Lower leg skin (tissue), 4 donors: ENCODE data around the gene CLCN3. TPM values are rescaled to one million over a fixed set of nuclear protein-coding genes. Genes with fewer than 3 reads are reported as not detected.

Experiments used
- DNase-seq, 2 donors: peaks; one replicate each; pipeline ENCODE4 v3.0.0-alpha.2; 2019; ENCODE audit warnings: low spot score in 2 of 2
- H3K4me3 ChIP-seq: fragments of 200-600 bp; sonication (generic); 2 replicates; pipeline ENCODE4 v1.5.1; 2017; ENCODE audit warnings: mild to moderate bottlenecking, low read depth; ENCODE audit not compliant: poor library complexity, severe bottlenecking
- POLR2A ChIP-seq, 2 donors: fragments of 450-650 bp; IDR thresholded peaks; one replicate each; pipeline ENCODE4 v1.6.1; 2016 to 2017; ENCODE audit warnings: antibody characterized with exemption in 2 of 2, mild to moderate bottlenecking in 1 of 2, moderate library complexity in 1 of 2
- WGBS, 2 donors: methylation state at CpG; one replicate each; pipeline ENCODE4 v1.1.5; 2018; 5-methylcytosine and 5-hydroxymethylcytosine counted together
- intact Hi-C: fragments of 100-400 bp; cut with DNase I; formaldehyde crosslinking; loops from one replicate; pipeline ENCODE4 v1.15.0; 2023; ENCODE audit warnings: low total_unique reads
- total RNA-seq, 4 donors: library from RNA; depleted of rRNA; stranded (reverse); fragments of >200 nt; gene quantifications; one replicate each; pipeline ENCODE4 v1.1.0, GENCODE V29; 2016
- TF ChIP-seq, protein P1 (sequence below), 3 donors: fragments of 450-650 bp; IDR thresholded peaks; one replicate each; pipeline ENCODE4 v1.5.1; 2016; ENCODE audit warnings: antibody characterized with exemption in 3 of 3, mild to moderate bottlenecking in 3 of 3, moderate library complexity in 2 of 3

Gene CLCN3
- total RNA-seq, 4 donors from 2014 or later = 32.8 to 75.4 (median 57.8) TPM

DNA sequence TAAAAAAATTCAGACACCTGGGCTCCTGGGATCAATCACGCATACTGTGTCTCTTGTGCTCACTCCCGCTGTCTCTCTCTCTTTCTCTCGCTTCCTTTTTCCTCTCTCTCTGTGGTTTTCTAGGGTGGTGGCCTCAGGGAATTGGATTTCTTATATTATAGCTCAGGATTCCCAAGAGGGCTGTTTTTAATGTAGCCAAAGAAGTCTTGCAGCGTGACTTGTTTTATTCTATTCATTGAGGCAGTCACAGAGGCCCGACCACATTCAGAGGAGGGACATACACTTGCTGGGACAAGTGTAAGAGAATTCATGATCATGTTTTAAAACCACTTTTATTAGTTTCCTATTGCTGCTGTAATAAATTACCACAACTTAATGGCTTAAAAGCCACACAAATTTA, 78.0 kb downstream of the CLCN3 start:
- no peak overlapping the region for H3K4me3 ChIP-seq
- no peak for TF ChIP-seq POLR2A (IDR thresholded peaks at IDR 0.05)
- TF ChIP-seq, protein P1, sequence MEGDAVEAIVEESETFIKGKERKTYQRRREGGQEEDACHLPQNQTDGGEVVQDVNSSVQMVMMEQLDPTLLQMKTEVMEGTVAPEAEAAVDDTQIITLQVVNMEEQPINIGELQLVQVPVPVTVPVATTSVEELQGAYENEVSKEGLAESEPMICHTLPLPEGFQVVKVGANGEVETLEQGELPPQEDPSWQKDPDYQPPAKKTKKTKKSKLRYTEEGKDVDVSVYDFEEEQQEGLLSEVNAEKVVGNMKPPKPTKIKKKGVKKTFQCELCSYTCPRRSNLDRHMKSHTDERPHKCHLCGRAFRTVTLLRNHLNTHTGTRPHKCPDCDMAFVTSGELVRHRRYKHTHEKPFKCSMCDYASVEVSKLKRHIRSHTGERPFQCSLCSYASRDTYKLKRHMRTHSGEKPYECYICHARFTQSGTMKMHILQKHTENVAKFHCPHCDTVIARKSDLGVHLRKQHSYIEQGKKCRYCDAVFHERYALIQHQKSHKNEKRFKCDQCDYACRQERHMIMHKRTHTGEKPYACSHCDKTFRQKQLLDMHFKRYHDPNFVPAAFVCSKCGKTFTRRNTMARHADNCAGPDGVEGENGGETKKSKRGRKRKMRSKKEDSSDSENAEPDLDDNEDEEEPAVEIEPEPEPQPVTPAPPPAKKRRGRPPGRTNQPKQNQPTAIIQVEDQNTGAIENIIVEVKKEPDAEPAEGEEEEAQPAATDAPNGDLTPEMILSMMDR (IDR thresholded peaks at IDR 0.05) = no peak
- no peak for DNase-seq
- intact Hi-C loops = no loop called here
- 86 to 91% methylated on average over 5 of the region's 5 CpGs for WGBS, 2 donors

DNA sequence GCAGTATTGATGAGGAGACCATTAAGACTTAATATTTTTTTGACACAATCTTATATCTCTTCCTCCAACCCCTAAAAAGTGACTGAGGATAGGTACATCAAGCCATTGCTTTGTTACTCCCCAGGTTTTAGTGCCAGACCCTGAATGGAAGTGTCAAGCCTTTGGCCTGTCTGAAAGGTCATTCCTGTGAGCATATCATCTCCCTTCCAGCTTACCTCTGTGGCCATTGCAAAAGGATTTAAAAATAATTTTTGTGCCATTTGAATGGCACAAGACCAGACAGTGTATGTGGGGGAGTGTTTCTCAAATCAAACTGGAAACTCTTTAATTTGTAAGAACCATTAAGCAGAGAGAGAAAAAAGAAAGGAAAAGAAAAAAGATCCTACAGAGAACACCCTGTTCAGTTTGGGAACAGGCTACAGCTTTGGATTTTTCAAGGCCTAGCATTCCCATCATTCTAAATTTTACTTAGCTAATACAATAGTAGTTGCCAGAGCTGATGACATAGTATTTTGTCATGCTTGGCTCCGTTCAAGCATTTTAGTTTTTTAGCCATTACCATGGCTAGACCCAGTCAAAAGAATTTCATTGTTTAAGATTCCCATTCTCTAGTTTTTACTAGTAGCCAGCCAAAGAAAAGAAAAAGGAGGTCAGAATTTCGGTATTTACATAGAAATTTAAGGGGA, 87.7 kb downstream of the CLCN3 start:
- intact Hi-C loops = no loop called here
- no peak overlapping the region for H3K4me3 ChIP-seq
- DNase-seq = no peak
- 76 to 82% methylated on average over 2 of the region's 2 CpGs for WGBS, 2 donors
- TF ChIP-seq POLR2A (IDR thresholded peaks at IDR 0.05) = no peak
- TF ChIP-seq, protein P1 (IDR thresholded peaks at IDR 0.05) = no peak

DNA sequence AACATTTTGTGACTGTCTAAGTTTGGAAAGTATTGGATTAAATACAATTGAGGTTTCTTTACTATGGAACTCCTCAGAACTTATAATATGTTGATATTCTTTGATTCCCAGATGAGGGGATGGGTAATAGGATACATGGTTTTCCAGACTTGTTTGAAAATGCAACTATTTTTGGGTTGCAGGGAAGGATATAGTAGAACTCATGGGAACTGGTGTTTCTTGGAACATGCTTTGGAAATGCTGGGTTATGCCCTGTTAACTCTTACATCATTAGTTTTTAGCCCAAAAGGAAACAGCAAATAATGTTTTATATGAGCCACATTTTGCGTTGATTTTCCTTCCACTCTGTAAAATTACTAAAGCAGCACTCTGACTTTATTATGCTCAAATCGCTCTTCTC, 95.4 kb downstream of the CLCN3 start:
- intact Hi-C loops = no loop called here
- no peak overlapping the region for H3K4me3 ChIP-seq
- TF ChIP-seq POLR2A (IDR thresholded peaks at IDR 0.05) = no peak
- TF ChIP-seq, protein P1 (IDR thresholded peaks at IDR 0.05) = no peak
- 87 to 88% methylated on average over 2 of the region's 2 CpGs for WGBS, 2 donors
- DNase-seq = no peak

DNA sequence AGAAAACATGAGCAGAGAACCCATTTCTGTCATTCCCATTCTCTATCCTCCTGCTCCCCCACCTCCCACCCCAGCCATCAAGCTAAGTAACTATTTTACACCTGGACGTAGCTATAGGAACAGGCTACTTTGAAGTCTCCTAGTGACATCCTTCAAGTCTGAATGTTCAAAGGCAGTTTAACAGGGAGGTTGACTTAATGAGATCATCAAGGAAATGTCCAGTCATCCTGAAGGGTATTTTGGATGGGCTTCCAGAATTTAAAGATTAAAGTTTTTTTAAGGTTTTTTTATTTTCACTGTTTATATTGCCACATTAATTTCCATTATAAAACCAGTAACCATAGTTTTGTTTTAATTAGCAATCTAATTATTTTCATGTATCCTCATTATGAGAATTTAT, 96.3 kb downstream of the CLCN3 start:
- no peak overlapping the region for H3K4me3 ChIP-seq
- no peak for TF ChIP-seq POLR2A (IDR thresholded peaks at IDR 0.05)
- TF ChIP-seq, protein P1 (IDR thresholded peaks at IDR 0.05) = no peak
- WGBS, 2 donors = 92 to 95% methylated on average over 1 of the region's 1 CpG
- intact Hi-C loops = no loop called here
- no peak for DNase-seq

DNA sequence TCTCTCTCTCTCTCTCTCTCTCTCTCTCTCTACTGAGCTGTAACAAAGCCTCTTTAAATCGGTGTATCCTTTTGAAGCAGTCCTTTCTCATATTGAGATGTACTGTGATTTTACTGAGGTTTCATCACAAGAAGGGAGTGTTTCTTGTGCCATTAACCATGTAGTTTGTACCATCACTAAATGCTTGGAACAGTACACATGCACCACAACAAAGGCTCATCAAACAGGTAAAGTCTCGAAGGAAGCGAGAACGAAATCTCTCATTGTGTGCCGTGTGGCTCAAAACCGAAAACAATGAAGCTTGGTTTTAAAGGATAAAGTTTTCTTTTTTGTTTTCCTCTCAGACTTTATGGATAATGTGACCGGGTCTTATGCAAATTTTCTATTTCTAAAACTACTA, 100.2 kb downstream of the CLCN3 start:
- no peak for DNase-seq
- TF ChIP-seq, protein P1 (IDR thresholded peaks at IDR 0.05) = no peak
- TF ChIP-seq POLR2A (IDR thresholded peaks at IDR 0.05) = no peak
- WGBS, 2 donors = 96% methylated on average over 7 of the region's 7 CpGs
- no peak overlapping the region for H3K4me3 ChIP-seq
- intact Hi-C loops = no loop called here
